Left colon (tissue), 2 donors: ENCODE data around the gene EDEM3. TPM values are rescaled to one million over a fixed set of nuclear protein-coding genes. Genes with fewer than 3 reads are reported as not detected.

ENCODE experiments used
- ATAC-seq: fragments of 200-7000 bp; cut with Tn5 transposase; one replicate; pipeline ENCODE4 v1.9.1; 2020; ENCODE audit warnings: mild to moderate bottlenecking, moderate library complexity
- DNase-seq, 2 donors: peaks; one replicate each; pipeline ENCODE4 v3.0.0-alpha.2; 2020
- intact Hi-C, 2 donors: fragments of 100-400 bp; cut with DNase I in 1 of 2; cut with micrococcal nuclease in 1 of 2; formaldehyde crosslinking; loops; one replicate each; pipeline versions ENCODE4 v1.11.2 to v1.14.0; 2022; cut with DNase I, micrococcal nuclease
- total RNA-seq, 2 donors: library from RNA; stranded (reverse); fragmentation: NEBNext Ultra II Directional; extraction: Animal tissue kit (Norgen Biotek cat#: 25700); gene quantifications; one replicate each; pipeline ENCODE4 v1.2.1, GENCODE V29; 2021
- donor health status: DM: no; HTN: no; CAD: no.
- donor health status: DM: yes; HTN: yes; CAD: no.

EDEM3 gene
- total RNA-seq, 2 donors from 2014 or later = 68.6 to 81.6 TPM

GRCh38 chr1:184650177-184650866 is 104.3 kb downstream of the EDEM3 start:
- peak; percentile 36 for ATAC-seq
- intact Hi-C loops = no loop called here
- DNase-seq = no peak

GRCh38 chr1:184649451-184649888 is 105.2 kb downstream of the EDEM3 start:
- ATAC-seq = no peak
- DNase-seq = no peak
- intact Hi-C loops = no loop called here

- no peak for DNase-seq
- intact Hi-C loops = no loop called here
- ATAC-seq = no peak
Observed at GRCh38 chr1:184648856-184649201, 105.8 kb downstream of the EDEM3 start.

- ATAC-seq (no peak), DNase-seq (no peak)
- intact Hi-C loops = no loop called here
Observed at GRCh38 chr1:184648160-184648855, 106.3 kb downstream of the EDEM3 start.

- intact Hi-C loops = no loop called here
- no peak for ATAC-seq
Observed at GRCh38 chr1:184647471-184647870, 107.2 kb downstream of the EDEM3 start.

GRCh38 chr1:184646824-184647223 is 107.8 kb downstream of the EDEM3 start:
- intact Hi-C loops = no loop called here
- ATAC-seq = no peak

More at GRCh38 chr1:184647471-184647870, 107.2 kb downstream of the EDEM3 start:
- DNase-seq = no peak

GRCh38 chr1:184646178-184646701 is 108.4 kb downstream of the EDEM3 start:
- DNase-seq (no peak), ATAC-seq (no peak)
- intact Hi-C loops = no loop called here

More at GRCh38 chr1:184646824-184647223, 107.8 kb downstream of the EDEM3 start:
- no peak for DNase-seq

GRCh38 chr1:184644771-184645170 is 109.9 kb downstream of the EDEM3 start:
- no peak for DNase-seq
- intact Hi-C loops = no loop called here
- no peak for ATAC-seq

- no peak for ATAC-seq
Observed at GRCh38 chr1:184643661-184644060, 111.0 kb downstream of the EDEM3 start.

GRCh38 chr1:184641894-184642293 is 112.8 kb downstream of the EDEM3 start:
- ATAC-seq = no peak

More at GRCh38 chr1:184643661-184644060, 111.0 kb downstream of the EDEM3 start:
- intact Hi-C loops = no loop called here
- no peak for DNase-seq

GRCh38 chr1:184640505-184640904 is 114.2 kb downstream of the EDEM3 start:
- intact Hi-C loops = no loop called here
- ATAC-seq (no peak), DNase-seq (no peak)

More at GRCh38 chr1:184641894-184642293, 112.8 kb downstream of the EDEM3 start:
- intact Hi-C loops = no loop called here
- no peak for DNase-seq

Other genes starting within 250 kb of the EDEM3 start
- gene NIBAN1, start 219.7 kb upstream of the EDEM3 start, total RNA-seq = 10 to 100 TPM in 1 of 2 donors, 1 to 10 TPM in 1; 4.6 to 27.5 TPM